K562 (cell line): ENCODE measurements around the gene PLCG2. TPM values are rescaled to one million over a fixed set of nuclear protein-coding genes. Genes with fewer than 3 reads are reported as not detected.

ENCODE experiments used
- ATF7 ChIP-seq: fragments of 450-650 bp; IDR thresholded peaks from 2 replicates; pipeline ENCODE4 v1.7.1; 2014; ENCODE audit warnings: mild to moderate bottlenecking, moderate library complexity
- BHLHE40 ChIP-seq: IDR thresholded peaks from 2 replicates; pipeline ENCODE4 v1.6.1; 2011; ENCODE audit warnings: low read length, improper control_type of control experiment
- CCNT2 ChIP-seq: IDR thresholded peaks from 2 replicates; pipeline ENCODE4 v1.6.1; 2011; ENCODE audit warnings: borderline replicate concordance, low read depth, mild to moderate bottlenecking, moderate library complexity, mixed read lengths, low read length; ENCODE audit not compliant: insufficient read length; ENCODE audit errors: extremely low read depth
- E2F3 ChIP-seq: fragments of 250-450 bp; sonication (Bioruptor Pico); IDR thresholded peaks from 2 replicates; pipeline ENCODE4 v1.4.0; 2020; ENCODE audit warnings: mild to moderate bottlenecking
- GABPB1 ChIP-seq: sonication (generic); formaldehyde crosslinking; IDR thresholded peaks from 2 replicates; pipeline ENCODE4 v1.8.0; 2022; ENCODE audit warnings: mild to moderate bottlenecking, missing genetic modification reagents
- KDM5B ChIP-seq: fragments of 200-600 bp; sonication (generic); IDR thresholded peaks from 2 replicates; pipeline ENCODE4 v1.6.1; 2012; ENCODE audit warnings: low read depth, mild to moderate bottlenecking, moderate library complexity, low read length, control low read depth, inconsistent platforms; ENCODE audit not compliant: insufficient replicate concordance
- KLF10 ChIP-seq: fragments of 250-450 bp; sonication (Bioruptor Pico); IDR thresholded peaks from 2 replicates; pipeline ENCODE4 v1.6.1; 2021; ENCODE audit warnings: matching md5 sums
- OTX1 ChIP-seq: fragments of 450-650 bp; formaldehyde crosslinking; IDR thresholded peaks from 2 replicates; pipeline ENCODE4 v1.4.0; 2022; ENCODE audit warnings: mild to moderate bottlenecking
- RAD51 ChIP-seq: fragments of 450-650 bp; IDR thresholded peaks from 2 replicates; pipeline ENCODE4 v1.7.1; 2016; ENCODE audit warnings: low read depth, mild to moderate bottlenecking, borderline replicate concordance
- TSC22D4 ChIP-seq: fragments of 450-650 bp; IDR thresholded peaks from 2 replicates; pipeline ENCODE4 v1.6.1; 2016; ENCODE audit warnings: missing genetic modification characterization, missing biosample characterization, control low read depth
- polyA plus RNA-seq, 8 experiments: library from polyadenylated mRNA; depleted of rRNA in 4 of 8; stranded (reverse) in 5 of 8; unstranded in 3 of 8; fragments of >200 nt; fragmentation: Nextera tagmentation in 2 of 8; fragmentation: Illumina TruSeq in 1 of 8; extraction: Ambion mirVana in 2 of 8; extraction: Trizol in 1 of 8; gene quantifications; 2 replicates each; pipeline versions ENCODE4 v1.2.1 to v1.2.3, GENCODE V29; 2011 to 2014; ENCODE audit warnings: inconsistent platforms in 1 of 8, missing spikeins in 1 of 8
- total RNA-seq, 7 experiments: library from RNA; depleted of rRNA in 6 of 7; stranded (reverse); fragments of >200 nt in 6 of 7; fragmentation: Illumina TruSeq in 2 of 7; extraction: Trizol in 2 of 7; gene quantifications; 2 replicates each; pipeline versions ENCODE4 v1.2.1 to v1.2.3, GENCODE V29; 2011 to 2021; ENCODE audit warnings: low replicate concordance in 1 of 7
- TF ChIP-seq, protein P1 (sequence below): fragments of 250-450 bp; sonication (Bioruptor Pico); IDR thresholded peaks from 2 replicates; pipeline ENCODE4 v1.4.0; 2020
- TF ChIP-seq, protein P2 (sequence below): sonication (generic); formaldehyde crosslinking; IDR thresholded peaks from 2 replicates; pipeline ENCODE4 v1.8.1; 2023; ENCODE audit warnings: missing genetic modification reagents, mild to moderate bottlenecking, borderline replicate concordance
- TF ChIP-seq, protein P3 (sequence below): fragments of 450-650 bp; IDR thresholded peaks from 2 replicates; pipeline ENCODE4 v1.6.1; 2018; ENCODE audit warnings: mild to moderate bottlenecking, low read depth; ENCODE audit not compliant: partially characterized antibody
- TF ChIP-seq, protein P4 (sequence below): fragments of 450-650 bp; formaldehyde crosslinking; IDR thresholded peaks from 2 replicates; pipeline ENCODE4 v1.4.0; 2020; ENCODE audit warnings: mild to moderate bottlenecking, moderate library complexity
- TF ChIP-seq, protein P5 (sequence below), 2 experiments: IDR thresholded peaks; 2 replicates each; pipeline ENCODE4 v1.6.1; 2011; ENCODE audit warnings: borderline replicate concordance in 1 of 2, control low read depth in 1 of 2, low read depth in 1 of 2, low read length in 1 of 2, mild to moderate bottlenecking in 1 of 2, mixed read lengths in 1 of 2, moderate library complexity in 1 of 2; ENCODE audit not compliant: insufficient read depth in 1 of 2, insufficient read length in 1 of 2, poor library complexity in 1 of 2, severe bottlenecking in 1 of 2; ENCODE audit errors: extremely low read depth in 1 of 2

The PLCG2 gene
- total and polyA plus RNA-seq, 9 of the 15 experiments (the other 6 are each of a cell fraction or from before 2014, with no cell fraction given): 0.94 to 7.1 (median 3.1) TPM

DNA sequence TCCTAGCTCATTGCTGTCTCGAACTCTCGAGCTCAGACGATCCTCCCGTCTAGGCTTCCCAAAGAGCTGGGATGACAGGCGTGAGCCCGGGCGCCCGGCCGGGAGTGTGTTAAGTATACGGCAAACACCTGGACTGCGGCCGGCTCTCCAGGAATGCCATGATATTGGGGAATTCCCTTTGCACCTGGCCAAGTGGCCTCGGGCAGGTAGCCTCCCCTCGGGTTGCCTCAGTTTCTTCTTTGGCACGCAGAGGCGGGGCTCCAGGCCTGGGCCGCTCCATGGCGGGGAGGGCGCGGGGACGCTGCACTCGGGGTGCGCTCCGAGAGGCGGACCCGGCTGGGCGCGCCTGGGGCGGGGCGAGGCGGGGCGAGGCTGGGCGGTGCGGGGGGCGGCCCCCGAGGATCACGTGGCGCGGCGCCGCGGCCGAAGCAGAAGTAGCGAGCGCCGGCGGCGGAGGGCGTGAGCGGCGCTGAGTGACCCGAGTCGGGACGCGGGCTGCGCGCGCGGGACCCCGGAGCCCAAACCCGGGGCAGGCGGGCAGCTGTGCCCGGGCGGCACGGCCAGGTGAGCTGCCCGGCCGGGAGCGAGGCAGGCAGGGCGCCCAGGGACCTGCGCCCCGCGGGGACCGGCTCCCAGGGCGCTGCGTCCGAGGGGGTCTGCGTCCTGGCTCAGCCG, at the start of gene PLCG2 (continued):
- TF ChIP-seq, protein P1, sequence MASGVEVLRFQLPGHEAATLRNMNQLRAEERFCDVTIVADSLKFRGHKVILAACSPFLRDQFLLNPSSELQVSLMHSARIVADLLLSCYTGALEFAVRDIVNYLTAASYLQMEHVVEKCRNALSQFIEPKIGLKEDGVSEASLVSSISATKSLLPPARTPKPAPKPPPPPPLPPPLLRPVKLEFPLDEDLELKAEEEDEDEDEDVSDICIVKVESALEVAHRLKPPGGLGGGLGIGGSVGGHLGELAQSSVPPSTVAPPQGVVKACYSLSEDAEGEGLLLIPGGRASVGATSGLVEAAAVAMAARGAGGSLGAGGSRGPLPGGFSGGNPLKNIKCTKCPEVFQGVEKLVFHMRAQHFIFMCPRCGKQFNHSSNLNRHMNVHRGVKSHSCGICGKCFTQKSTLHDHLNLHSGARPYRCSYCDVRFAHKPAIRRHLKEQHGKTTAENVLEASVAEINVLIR (CRISPR knock-in tag): no peak
- TF ChIP-seq BHLHE40 (peak; percentile 63), TSC22D4 (tag) (no peak), E2F3 (CRISPR knock-in tag) (peak; percentile 53; the same call in 1 of the 2 replicates), KLF10 (CRISPR knock-in tag) (no peak), KDM5B (peak; percentile 69), RAD51 (no peak), ATF7 (0 out of 2 replicates have a peak, but pooled peaks have one; percentile 35), GABPB1 (0 out of 2 replicates have a peak, but pooled peaks have one; percentile 11), OTX1 (CRISPR knock-in tag) (no peak), CCNT2 (peak; percentile 69)
- TF ChIP-seq, protein P2, sequence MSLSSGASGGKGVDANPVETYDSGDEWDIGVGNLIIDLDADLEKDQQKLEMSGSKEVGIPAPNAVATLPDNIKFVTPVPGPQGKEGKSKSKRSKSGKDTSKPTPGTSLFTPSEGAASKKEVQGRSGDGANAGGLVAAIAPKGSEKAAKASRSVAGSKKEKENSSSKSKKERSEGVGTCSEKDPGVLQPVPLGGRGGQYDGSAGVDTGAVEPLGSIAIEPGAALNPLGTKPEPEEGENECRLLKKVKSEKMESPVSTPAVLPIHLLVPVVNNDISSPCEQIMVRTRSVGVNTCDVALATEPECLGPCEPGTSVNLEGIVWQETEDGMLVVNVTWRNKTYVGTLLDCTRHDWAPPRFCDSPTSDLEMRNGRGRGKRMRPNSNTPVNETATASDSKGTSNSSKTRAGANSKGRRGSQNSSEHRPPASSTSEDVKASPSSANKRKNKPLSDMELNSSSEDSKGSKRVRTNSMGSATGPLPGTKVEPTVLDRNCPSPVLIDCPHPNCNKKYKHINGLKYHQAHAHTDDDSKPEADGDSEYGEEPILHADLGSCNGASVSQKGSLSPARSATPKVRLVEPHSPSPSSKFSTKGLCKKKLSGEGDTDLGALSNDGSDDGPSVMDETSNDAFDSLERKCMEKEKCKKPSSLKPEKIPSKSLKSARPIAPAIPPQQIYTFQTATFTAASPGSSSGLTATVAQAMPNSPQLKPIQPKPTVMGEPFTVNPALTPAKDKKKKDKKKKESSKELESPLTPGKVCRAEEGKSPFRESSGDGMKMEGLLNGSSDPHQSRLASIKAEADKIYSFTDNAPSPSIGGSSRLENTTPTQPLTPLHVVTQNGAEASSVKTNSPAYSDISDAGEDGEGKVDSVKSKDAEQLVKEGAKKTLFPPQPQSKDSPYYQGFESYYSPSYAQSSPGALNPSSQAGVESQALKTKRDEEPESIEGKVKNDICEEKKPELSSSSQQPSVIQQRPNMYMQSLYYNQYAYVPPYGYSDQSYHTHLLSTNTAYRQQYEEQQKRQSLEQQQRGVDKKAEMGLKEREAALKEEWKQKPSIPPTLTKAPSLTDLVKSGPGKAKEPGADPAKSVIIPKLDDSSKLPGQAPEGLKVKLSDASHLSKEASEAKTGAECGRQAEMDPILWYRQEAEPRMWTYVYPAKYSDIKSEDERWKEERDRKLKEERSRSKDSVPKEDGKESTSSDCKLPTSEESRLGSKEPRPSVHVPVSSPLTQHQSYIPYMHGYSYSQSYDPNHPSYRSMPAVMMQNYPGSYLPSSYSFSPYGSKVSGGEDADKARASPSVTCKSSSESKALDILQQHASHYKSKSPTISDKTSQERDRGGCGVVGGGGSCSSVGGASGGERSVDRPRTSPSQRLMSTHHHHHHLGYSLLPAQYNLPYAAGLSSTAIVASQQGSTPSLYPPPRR (CRISPR knock-in tag): no peak
- TF ChIP-seq, protein P3, sequence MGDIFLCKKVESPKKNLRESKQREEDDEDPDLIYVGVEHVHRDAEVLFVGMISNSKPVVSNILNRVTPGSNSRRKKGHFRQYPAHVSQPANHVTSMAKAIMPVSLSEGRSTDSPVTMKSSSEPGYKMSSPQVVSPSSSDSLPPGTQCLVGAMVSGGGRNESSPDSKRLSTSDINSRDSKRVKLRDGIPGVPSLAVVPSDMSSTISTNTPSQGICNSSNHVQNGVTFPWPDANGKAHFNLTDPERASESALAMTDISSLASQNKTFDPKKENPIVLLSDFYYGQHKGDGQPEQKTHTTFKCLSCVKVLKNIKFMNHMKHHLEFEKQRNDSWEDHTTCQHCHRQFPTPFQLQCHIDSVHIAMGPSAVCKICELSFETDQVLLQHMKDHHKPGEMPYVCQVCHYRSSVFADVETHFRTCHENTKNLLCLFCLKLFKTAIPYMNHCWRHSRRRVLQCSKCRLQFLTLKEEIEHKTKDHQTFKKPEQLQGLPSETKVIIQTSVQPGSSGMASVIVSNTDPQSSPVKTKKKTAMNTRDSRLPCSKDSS: no peak
- TF ChIP-seq, protein P4, sequence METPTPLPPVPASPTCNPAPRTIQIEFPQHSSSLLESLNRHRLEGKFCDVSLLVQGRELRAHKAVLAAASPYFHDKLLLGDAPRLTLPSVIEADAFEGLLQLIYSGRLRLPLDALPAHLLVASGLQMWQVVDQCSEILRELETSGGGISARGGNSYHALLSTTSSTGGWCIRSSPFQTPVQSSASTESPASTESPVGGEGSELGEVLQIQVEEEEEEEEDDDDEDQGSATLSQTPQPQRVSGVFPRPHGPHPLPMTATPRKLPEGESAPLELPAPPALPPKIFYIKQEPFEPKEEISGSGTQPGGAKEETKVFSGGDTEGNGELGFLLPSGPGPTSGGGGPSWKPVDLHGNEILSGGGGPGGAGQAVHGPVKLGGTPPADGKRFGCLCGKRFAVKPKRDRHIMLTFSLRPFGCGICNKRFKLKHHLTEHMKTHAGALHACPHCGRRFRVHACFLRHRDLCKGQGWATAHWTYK (CRISPR knock-in tag): peak; percentile 72
- TF ChIP-seq, protein P5, sequence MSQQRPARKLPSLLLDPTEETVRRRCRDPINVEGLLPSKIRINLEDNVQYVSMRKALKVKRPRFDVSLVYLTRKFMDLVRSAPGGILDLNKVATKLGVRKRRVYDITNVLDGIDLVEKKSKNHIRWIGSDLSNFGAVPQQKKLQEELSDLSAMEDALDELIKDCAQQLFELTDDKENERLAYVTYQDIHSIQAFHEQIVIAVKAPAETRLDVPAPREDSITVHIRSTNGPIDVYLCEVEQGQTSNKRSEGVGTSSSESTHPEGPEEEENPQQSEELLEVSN (IDR thresholded peaks at IDR 0.05; ENCODE audit: borderline replicate concordance in 1 of 2, extremely low read depth in 1 of 2, insufficient read depth in 1 of 2, insufficient read length in 1 of 2, low read depth in 1 of 2, low read length in 1 of 2, poor library complexity in 1 of 2, severe bottlenecking in 1 of 2): peak; percentile 68 to 90
